TTC549 (cell line): ENCODE results near the gene THY1.
"Not testable (repeated sequence)": the region's sequence is repeated elsewhere in the genome, so short reads cannot be mapped to it uniquely, and the experiment has no call there.

ENCODE experiments used
- FAIRE-seq: peaks from 2 replicates; lab custom pipeline; 2012; peaks lifted over from hg19 to GRCh38; lab: Jason Lieb, UNC

The THY1 gene

GRCh38 chr11:119417726-119418540 is 5.0 kb downstream of the THY1 start:
- no peak for FAIRE-seq

- FAIRE-seq = no peak
These were observed 6.1 kb downstream of the THY1 start for GRCh38 chr11:119416606-119417580.

GRCh38 chr11:119415966-119416365 is 7.0 kb downstream of the THY1 start:
- FAIRE-seq = no peak

GRCh38 chr11:119415517-119415916 is 7.5 kb downstream of the THY1 start:
- FAIRE-seq = no peak

GRCh38 chr11:119414734-119415133 is 8.2 kb downstream of the THY1 start:
- no peak for FAIRE-seq

GRCh38 chr11:119414321-119414720 is 8.7 kb downstream of the THY1 start:
- no peak for FAIRE-seq

- FAIRE-seq = no peak
These were observed 10.9 kb downstream of the THY1 start for GRCh38 chr11:119412072-119412471.

GRCh38 chr11:119410501-119410900 is 12.5 kb downstream of the THY1 start:
- FAIRE-seq = no peak

GRCh38 chr11:119409731-119410130 is 13.2 kb downstream of the THY1 start:
- no peak for FAIRE-seq

- no peak for FAIRE-seq
These were observed 17.0 kb downstream of the THY1 start for GRCh38 chr11:119406005-119406404.

GRCh38 chr11:119405448-119405847 is 17.5 kb downstream of the THY1 start:
- FAIRE-seq = not testable (repeated sequence)

- FAIRE-seq = no peak
These were observed 18.1 kb downstream of the THY1 start for GRCh38 chr11:119404872-119405271.

- FAIRE-seq = no peak
These were observed 20.0 kb downstream of the THY1 start for GRCh38 chr11:119403021-119403420.

- FAIRE-seq = no peak
These were observed 20.5 kb downstream of the THY1 start for GRCh38 chr11:119402470-119402869.

GRCh38 chr11:119400860-119401259 is 22.1 kb downstream of the THY1 start:
- no peak for FAIRE-seq

GRCh38 chr11:119397740-119398139 is 25.2 kb downstream of the THY1 start:
- FAIRE-seq = no peak

GRCh38 chr11:119396835-119397234 is 26.1 kb downstream of the THY1 start:
- no peak for FAIRE-seq

GRCh38 chr11:119391275-119391674 is 31.7 kb downstream of the THY1 start:
- no peak for FAIRE-seq

- FAIRE-seq = no peak
These were observed 33.2 kb downstream of the THY1 start for GRCh38 chr11:119389611-119390254.

GRCh38 chr11:119388103-119388502 is 34.9 kb downstream of the THY1 start:
- no peak for FAIRE-seq

- no peak for FAIRE-seq
These were observed 38.6 kb downstream of the THY1 start for GRCh38 chr11:119384332-119384731.

- not testable (repeated sequence) for FAIRE-seq
These were observed 40.5 kb downstream of the THY1 start for GRCh38 chr11:119382513-119382912.

- no peak for FAIRE-seq
These were observed 40.9 kb downstream of the THY1 start for GRCh38 chr11:119382101-119382500.
